GM12872 (cell line): Measurements from ENCODE around the gene ARSG.

Experiments used
- CTCF ChIP-seq: IDR thresholded peaks from 3 replicates; pipeline ENCODE4 v1.5.1; 2011; ENCODE audit warnings: low read depth, mild to moderate bottlenecking, low read length, moderate library complexity; ENCODE audit not compliant: insufficient read depth

ARSG gene

GRCh38 chr17:68378268-68379176 is 87.2 kb downstream of the ARSG start:
- no peak for TF ChIP-seq CTCF

DNA sequence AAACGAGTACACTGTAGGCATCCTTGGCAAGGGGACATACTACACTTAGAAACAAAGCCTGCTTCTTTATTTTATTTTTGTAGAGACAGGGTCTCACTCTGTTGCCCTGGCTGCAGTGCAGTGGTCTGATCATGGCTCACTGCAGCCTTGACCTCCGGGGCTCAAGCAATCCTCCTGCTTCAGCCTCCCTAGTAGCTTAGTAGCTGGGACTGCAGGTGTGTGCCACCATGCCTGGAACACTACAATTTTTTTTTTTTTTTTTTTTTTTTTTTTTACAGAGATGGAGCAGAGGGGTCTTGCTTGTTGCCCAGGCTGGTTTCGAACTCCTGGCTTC is 87.8 kb downstream of the ARSG start:
- no peak for TF ChIP-seq CTCF

- no peak for TF ChIP-seq CTCF
These were observed 88.7 kb downstream of the ARSG start for GRCh38 chr17:68379692-68380677.

DNA sequence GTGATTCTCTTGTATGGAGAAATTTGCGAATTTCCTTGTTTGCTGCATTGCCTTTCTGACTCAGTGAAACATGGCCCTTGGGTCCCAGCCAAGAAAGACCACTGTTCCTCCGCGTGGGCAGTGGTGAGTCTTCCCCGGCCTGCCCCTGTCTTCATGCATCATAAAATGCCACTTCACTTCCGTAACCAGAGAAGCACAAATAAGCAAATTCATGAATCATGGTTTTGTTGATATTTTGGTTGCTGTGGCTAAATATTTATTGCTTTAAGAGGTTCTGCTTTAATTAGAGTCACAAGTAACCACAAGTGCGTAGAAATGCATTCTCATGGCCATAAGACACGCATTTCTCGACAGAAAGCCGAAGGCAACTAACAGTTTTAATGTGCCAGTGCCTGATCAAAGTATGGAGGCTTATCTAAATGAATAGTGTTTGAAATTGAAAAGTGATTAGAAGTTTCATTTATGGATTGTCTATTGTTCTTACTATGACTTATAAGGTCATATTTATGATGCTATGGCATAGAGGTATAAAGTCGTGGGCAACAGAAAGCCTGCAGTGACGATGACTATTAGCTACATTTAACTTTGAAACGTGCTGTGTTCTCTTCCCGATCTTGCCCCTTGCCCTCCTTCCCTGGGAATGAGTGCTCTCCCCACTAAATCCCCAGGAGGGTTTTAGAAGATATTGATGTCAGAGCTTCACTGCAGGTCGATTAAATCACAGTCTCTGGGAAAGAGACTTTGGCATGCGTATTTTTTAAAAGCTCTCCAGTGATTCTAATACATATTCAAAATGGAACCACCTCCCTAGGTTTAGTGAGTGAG is 90.0 kb downstream of the ARSG start:
- TF ChIP-seq CTCF = no peak

GRCh38 chr17:68382582-68383085 is 91.3 kb downstream of the ARSG start:
- no peak for TF ChIP-seq CTCF

DNA sequence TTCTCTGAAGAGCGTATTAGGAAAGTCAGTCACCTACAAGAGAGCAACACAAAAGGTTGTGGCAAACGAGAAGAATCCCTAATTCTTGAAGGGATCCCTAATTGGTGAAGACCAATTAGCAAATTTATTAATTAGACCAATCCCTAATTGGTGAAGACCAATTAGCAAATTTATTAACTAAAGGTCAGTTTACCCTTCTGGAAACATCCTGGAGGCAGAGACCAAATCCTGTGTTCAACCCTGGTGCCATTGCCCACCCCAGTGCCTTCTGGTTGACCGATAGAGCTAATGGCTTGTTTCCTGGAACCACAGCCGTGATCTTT is 91.8 kb downstream of the ARSG start:
- no peak for TF ChIP-seq CTCF
